Central memory CD8-positive, alpha-beta T cell (primary cell): ENCODE results near the gene CDCP1.
"Not testable (repeated sequence)": the region's sequence is repeated elsewhere in the genome, so short reads cannot be mapped to it uniquely, and the experiment has no call there.

Experiments used
- ATAC-seq: fragments of 150-1000 bp; cut with Tn5 transposase; replicated peaks from 2 replicates; pipeline ENCODE4 v1.10.0; 2022; ENCODE audit warnings: mild to moderate bottlenecking, moderate FRiP score, moderate number of reproducible peaks; ENCODE audit not compliant: poor library complexity, severe bottlenecking; ENCODE audit errors: extremely low read depth
- DNase-seq, 2 donors: peaks; one replicate each; pipeline ENCODE4 v3.0.0; 2021; ENCODE audit warnings: low spot score in 2 of 2
- H3K27ac Mint-ChIP-seq: one replicate; pipeline ENCODE4 v1.8.0; 2022; ENCODE audit warnings: low read depth, mild to moderate bottlenecking, moderate library complexity, mixed read lengths
- H3K27me3 Mint-ChIP-seq: one replicate; pipeline ENCODE4 v1.8.0; 2022; ENCODE audit warnings: mixed read lengths
- H3K36me3 Mint-ChIP-seq: one replicate; pipeline ENCODE4 v1.8.0; 2022; ENCODE audit warnings: mild to moderate bottlenecking, moderate library complexity, mixed read lengths; ENCODE audit not compliant: insufficient read depth
- H3K4me1 Mint-ChIP-seq: one replicate; pipeline ENCODE4 v1.8.0; 2022; ENCODE audit warnings: mixed read lengths
- H3K4me3 Mint-ChIP-seq: one replicate; pipeline ENCODE4 v1.8.0; 2022; ENCODE audit warnings: mild to moderate bottlenecking, moderate library complexity, mixed read lengths
- H3K9me3 Mint-ChIP-seq: one replicate; pipeline ENCODE4 v1.8.0; 2022; ENCODE audit warnings: mixed read lengths

CDCP1 gene

GRCh38 chr3:45078910-45079522, 67.2 kb downstream of the CDCP1 start:
- DNase-seq (no peak), ATAC-seq (no peak)
- no peaks in the 10 kb centered on the region for H3K9me3 Mint-ChIP-seq
- H3K36me3 Mint-ChIP-seq, result peaks cover 2% of the 10 kb centered on the region
- peaks cover 22% of the 10 kb centered on the region for H3K27me3 Mint-ChIP-seq
- H3K4me3 Mint-ChIP-seq, result no peak overlapping the region
- H3K4me1 Mint-ChIP-seq, result no peaks in the 10 kb centered on the region
- H3K27ac Mint-ChIP-seq, result no peak overlapping the region

GRCh38 chr3:45078256-45078655, 67.9 kb downstream of the CDCP1 start:
- peaks cover 21% of the 10 kb centered on the region for H3K27me3 Mint-ChIP-seq
- not testable (repeated sequence) for H3K4me3 Mint-ChIP-seq, H3K4me1 Mint-ChIP-seq, ATAC-seq, H3K36me3 Mint-ChIP-seq, DNase-seq, H3K27ac Mint-ChIP-seq, H3K9me3 Mint-ChIP-seq

GRCh38 chr3:45075821-45076625, 70.2 kb downstream of the CDCP1 start:
- ATAC-seq (no peak), DNase-seq (no peak)
- H3K4me3 Mint-ChIP-seq, result no peak overlapping the region
- H3K4me1 Mint-ChIP-seq, result no peaks in the 10 kb centered on the region
- peaks cover 2% of the 10 kb centered on the region for H3K36me3 Mint-ChIP-seq
- peaks cover 17% of the 10 kb centered on the region for H3K27me3 Mint-ChIP-seq
- no peaks in the 10 kb centered on the region for H3K9me3 Mint-ChIP-seq
- no peak overlapping the region for H3K27ac Mint-ChIP-seq

GRCh38 chr3:45071075-45071474, 75.1 kb downstream of the CDCP1 start:
- Mint-ChIP-seq H3K27ac (no peak overlapping the region), H3K9me3 (no peaks in the 10 kb centered on the region), H3K4me3 (no peak overlapping the region), H3K4me1 (no peaks in the 10 kb centered on the region), H3K27me3 (peaks cover 52% of the 10 kb centered on the region), H3K36me3 (no peaks in the 10 kb centered on the region)
- DNase-seq (no peak), ATAC-seq (no peak)

- H3K36me3 Mint-ChIP-seq, result no peaks in the 10 kb centered on the region
- H3K9me3 Mint-ChIP-seq, result no peaks in the 10 kb centered on the region
- peaks cover 35% of the 10 kb centered on the region for H3K27me3 Mint-ChIP-seq
- ATAC-seq, result no peak
- H3K4me1 Mint-ChIP-seq, result peaks cover 12% of the 10 kb centered on the region
- no peak overlapping the region for H3K27ac Mint-ChIP-seq
- DNase-seq, result no peak
- no peak overlapping the region for H3K4me3 Mint-ChIP-seq
These were observed 78.2 kb downstream of the CDCP1 start for GRCh38 chr3:45067941-45068340.

- ATAC-seq (no peak), DNase-seq (no peak)
- H3K9me3 Mint-ChIP-seq, result no peaks in the 10 kb centered on the region
- H3K36me3 Mint-ChIP-seq, result no peaks in the 10 kb centered on the region
- H3K4me1 Mint-ChIP-seq, result peaks cover 12% of the 10 kb centered on the region
- H3K27ac Mint-ChIP-seq, result no peak overlapping the region
- no peak overlapping the region for H3K4me3 Mint-ChIP-seq
- H3K27me3 Mint-ChIP-seq, result peaks cover 35% of the 10 kb centered on the region
These were observed 78.7 kb downstream of the CDCP1 start for GRCh38 chr3:45067486-45067885.

- H3K9me3 Mint-ChIP-seq, result no peaks in the 10 kb centered on the region
- no peaks in the 10 kb centered on the region for H3K36me3 Mint-ChIP-seq
- DNase-seq (no peak), ATAC-seq (no peak)
- no peak overlapping the region for H3K27ac Mint-ChIP-seq
- peaks cover 35% of the 10 kb centered on the region for H3K27me3 Mint-ChIP-seq
- H3K4me3 Mint-ChIP-seq, result no peak overlapping the region
- H3K4me1 Mint-ChIP-seq, result peaks cover 12% of the 10 kb centered on the region
These were observed 79.9 kb downstream of the CDCP1 start for GRCh38 chr3:45066109-45066801.

GRCh38 chr3:45065373-45065720, 80.8 kb downstream of the CDCP1 start:
- no peak for DNase-seq
- no peak for ATAC-seq
- H3K9me3 Mint-ChIP-seq, result no peaks in the 10 kb centered on the region
- no peak overlapping the region for H3K27ac Mint-ChIP-seq
- H3K4me3 Mint-ChIP-seq, result no peak overlapping the region
- H3K4me1 Mint-ChIP-seq, result peaks cover 12% of the 10 kb centered on the region
- peaks cover 35% of the 10 kb centered on the region for H3K27me3 Mint-ChIP-seq
- no peaks in the 10 kb centered on the region for H3K36me3 Mint-ChIP-seq

- H3K4me3 Mint-ChIP-seq, result no peak overlapping the region
- H3K36me3 Mint-ChIP-seq, result no peaks in the 10 kb centered on the region
- no peaks in the 10 kb centered on the region for H3K9me3 Mint-ChIP-seq
- DNase-seq (no peak), ATAC-seq (no peak)
- peaks cover 12% of the 10 kb centered on the region for H3K4me1 Mint-ChIP-seq
- no peak overlapping the region for H3K27ac Mint-ChIP-seq
- peaks cover 34% of the 10 kb centered on the region for H3K27me3 Mint-ChIP-seq
These were observed 81.4 kb downstream of the CDCP1 start for GRCh38 chr3:45064512-45065372.

- no peak for ATAC-seq
- Mint-ChIP-seq H3K4me3 (no peak overlapping the region), H3K27me3 (peaks cover 21% of the 10 kb centered on the region), H3K9me3 (no peaks in the 10 kb centered on the region), H3K36me3 (no peaks in the 10 kb centered on the region), H3K27ac (no peak overlapping the region), H3K4me1 (peaks cover 12% of the 10 kb centered on the region)
- DNase-seq, result no peak
These were observed 83.5 kb downstream of the CDCP1 start for GRCh38 chr3:45062697-45063070.

GRCh38 chr3:45060165-45060892, 85.8 kb downstream of the CDCP1 start:
- Mint-ChIP-seq H3K9me3 (no peaks in the 10 kb centered on the region), H3K4me1 (peaks cover 10% of the 10 kb centered on the region), H3K27me3 (peaks cover 22% of the 10 kb centered on the region), H3K4me3 (no peak overlapping the region), H3K36me3 (no peaks in the 10 kb centered on the region), H3K27ac (no peak overlapping the region)
- ATAC-seq, result no peak
- DNase-seq, result no peak

GRCh38 chr3:45059132-45059531, 87.0 kb downstream of the CDCP1 start:
- Mint-ChIP-seq H3K27me3 (peaks cover 22% of the 10 kb centered on the region), H3K4me3 (no peak overlapping the region), H3K36me3 (no peaks in the 10 kb centered on the region), H3K9me3 (no peaks in the 10 kb centered on the region), H3K4me1 (no peaks in the 10 kb centered on the region), H3K27ac (no peak overlapping the region)
- DNase-seq (no peak), ATAC-seq (no peak)
